CD4-positive, alpha-beta T cell treated with Interleukin-12 subunit alpha and Interleukin-12 subunit beta, for 1 hour (primary cell): ENCODE data around the gene ZSWIM7.

ENCODE experiments used
- DNase-seq: peaks from one replicate; pipeline ENCODE4 v3.0.0-alpha.2; 2020

The ZSWIM7 gene

DNA sequence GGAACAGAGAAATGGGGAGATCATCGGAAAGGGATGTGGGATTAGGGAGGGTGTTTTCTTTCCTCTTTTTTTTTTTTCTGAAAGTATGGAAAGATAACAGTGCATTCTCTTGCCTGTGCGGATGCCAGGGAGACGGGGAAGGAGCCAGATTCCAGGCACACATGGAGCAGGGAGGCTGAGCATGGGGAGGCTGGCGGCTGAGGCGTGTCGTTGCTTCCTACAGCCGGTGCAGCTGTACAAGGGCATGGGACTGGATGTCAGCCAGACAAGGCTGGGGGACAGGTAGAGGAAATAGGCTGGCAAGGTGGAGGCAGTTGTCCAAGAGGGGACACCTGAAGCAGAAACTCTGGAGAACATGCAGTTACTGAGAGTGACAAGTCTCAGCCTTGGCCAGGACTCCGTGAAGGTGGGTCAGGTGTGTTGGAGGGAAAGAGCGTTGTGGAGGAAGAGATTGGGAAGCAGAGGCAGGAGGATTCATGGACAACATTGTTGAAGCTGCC, 71.2 kb downstream of the ZSWIM7 start:
- no peak for DNase-seq
